NCI-H1694 treated with DMSO at 0.1 percent for 48 hours (cell line): ENCODE measurements around the gene BNIP1.

Source experiments
- DNase-seq: peaks from one replicate; lab custom pipeline; 2025; lab: John Stamatoyannopoulos, UW

The BNIP1 gene

DNA sequence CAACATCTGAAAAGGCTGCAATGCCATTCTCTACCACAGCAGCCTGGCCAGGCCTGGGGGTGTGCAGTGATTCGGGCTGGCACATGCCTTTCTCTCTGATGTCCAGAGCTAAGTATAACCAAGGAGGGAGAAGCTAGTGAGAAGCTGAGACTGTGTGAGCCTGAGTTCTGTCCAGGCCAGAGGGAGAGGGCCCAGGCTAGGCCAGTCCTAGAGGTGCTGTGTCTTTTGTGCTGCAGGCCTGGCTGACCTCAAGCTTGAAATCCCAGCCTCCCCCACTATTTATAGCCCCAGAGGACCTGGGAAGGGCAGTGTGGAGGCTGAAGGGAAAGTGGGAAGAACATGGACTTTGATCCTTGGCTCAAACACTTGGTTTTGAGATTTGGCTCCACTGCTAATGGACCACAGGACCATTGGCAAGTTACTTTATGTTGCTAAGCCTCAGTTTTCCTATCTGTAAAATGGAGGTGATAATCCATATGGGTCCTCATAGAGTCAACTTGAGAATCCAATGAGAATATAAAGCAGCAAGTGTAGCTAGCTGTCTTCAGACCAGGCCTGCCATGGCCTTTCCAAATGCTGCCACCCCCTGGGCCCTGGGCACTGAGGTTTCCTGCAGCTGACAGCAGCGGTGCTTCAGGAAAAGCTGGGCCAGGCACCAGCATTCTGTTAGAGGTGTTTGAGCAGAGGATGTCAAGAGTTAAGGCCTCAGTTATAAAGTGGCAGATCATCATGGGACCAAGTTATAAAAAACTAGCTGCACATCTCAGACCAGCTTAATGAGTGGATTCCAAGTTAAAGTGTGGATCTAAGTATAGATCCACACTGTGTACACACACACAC is 21.1 kb downstream of the BNIP1 start:
- no peak for DNase-seq

DNA sequence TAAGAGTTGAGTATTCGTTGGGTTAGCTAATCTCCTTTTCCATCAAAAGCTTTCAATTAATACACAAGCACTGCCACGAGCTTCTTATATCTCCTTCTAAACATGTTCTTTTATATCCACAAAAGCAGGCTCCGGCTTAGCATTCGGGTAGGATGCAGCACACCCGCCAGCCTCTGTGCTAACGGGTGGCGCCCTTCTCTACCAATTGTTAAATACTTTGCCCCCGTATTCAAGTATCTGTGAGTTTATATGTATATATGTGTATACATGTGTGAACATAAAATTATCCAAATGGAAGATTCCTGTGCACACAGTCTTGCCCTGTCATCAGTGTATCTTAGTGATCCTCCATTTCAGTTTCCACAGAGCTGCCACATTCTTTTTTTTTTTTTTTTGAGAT is 27.8 kb downstream of the BNIP1 start:
- no peak for DNase-seq

DNA sequence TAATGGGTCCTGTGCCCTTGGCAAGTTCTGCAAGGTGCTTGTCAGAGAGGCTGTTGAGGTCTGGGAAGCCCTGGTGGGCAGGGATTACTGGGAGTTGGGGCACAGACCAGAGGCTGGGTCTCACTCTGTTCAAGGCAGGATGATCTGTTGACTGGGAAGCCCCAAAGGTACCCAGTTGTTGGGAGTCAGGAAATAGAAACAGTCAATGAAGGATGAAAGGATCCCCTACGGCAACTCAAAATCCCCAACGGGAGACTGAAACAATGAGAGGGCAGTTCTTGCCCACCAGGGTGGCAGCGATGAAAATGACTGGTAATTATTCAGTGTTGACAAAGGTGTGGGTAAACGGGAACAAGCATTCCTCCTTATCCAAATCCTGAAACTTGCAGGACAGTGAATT is 31.2 kb downstream of the BNIP1 start:
- DNase-seq = no peak

DNA sequence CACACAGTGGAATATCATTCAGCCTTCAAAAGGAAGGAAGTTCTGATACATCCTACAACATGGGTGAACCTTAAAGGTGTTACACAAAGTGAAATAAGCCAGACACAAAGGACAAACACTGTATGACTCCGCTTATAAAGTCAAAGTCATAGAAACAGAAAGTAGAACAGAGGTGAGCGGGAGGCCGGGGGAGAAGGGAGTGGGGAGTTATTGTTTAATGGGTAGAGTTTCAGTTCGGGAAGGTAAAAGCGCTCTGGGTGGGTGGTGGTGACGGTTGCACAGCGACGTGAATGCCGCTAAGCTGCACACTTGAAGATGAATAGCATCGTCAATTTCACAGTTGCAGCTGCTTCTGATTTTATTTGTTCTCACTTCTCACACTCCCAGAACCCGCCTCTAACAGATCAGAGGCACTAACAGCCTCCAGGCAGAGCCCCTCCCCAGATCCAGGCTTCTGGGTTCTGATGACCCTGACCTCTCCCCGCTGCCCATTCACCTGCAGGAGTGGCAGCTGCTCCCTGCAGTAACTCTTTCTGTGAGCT is 34.1 kb downstream of the BNIP1 start:
- no peak for DNase-seq

DNA sequence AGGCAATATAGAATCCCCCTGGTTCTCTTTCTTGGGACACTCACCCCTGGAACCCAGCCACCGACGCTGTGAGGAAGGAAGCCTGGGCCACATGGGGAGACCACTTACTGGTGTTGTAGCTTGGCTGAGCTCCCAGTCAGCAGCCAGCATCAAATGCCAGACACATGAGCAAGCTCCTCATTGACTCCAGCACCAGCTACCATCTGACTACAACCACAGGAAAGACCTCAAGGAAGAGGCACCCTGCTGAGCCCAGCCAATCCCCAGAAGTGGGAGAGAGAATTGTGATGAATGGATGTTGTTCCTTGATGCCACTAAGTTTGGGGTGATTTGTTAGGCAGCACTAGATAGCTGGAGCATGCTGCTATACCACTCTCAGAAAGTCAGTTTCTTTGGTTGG is 36.0 kb downstream of the BNIP1 start:
- no peak for DNase-seq

DNA sequence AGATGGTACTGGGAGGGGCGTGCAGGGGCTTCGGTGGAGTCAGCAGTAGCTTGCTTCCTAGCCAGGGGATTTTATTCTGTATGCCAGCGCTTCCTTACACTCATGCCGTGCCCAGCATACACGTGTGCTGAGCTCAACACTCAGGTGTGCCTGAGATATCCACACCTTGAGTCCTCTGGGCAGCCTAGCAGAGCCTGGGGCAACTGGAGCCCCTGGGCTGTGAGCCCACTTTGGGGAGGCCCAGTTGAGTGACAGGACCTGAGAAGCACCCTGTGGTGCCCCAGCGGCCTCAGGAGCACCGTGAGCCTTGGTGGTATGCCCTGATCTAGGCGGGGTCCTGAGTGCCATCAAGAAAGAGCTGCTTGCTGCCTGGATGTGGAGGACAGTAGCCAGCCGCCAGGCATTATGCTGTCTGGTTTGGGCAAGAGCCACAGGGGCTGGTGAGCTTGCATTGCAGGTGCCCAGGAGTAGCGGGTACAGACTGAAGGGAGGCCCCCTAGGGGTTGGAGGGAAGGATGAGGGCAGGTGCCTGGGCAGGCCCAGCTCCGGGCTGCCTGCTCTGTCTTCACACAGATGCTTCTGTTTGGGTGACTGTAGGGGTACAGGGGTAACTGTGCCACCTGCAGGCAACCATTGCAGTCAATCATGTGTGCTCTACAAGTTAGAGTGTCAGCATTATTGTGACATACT is 42.9 kb downstream of the BNIP1 start:
- no peak for DNase-seq

DNA sequence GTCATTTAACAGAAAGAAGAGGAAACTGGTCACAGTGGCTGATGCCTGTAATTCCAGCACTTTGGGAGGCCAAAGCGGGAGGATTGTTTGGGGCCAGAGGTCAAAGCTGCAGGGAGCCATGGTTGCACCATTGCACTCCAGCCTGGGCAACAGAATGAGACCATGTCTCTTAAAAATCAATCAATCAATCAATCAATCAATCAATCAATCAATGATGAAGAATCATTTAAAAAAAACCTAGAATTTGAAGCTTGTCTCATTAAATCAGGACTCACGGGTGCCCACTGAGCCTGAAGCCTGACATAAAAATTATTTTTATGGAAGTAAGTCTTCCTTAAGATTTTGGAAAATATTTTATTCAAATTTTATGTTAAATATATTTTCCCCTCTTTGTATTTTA is 43.9 kb downstream of the BNIP1 start:
- DNase-seq = no peak

DNA sequence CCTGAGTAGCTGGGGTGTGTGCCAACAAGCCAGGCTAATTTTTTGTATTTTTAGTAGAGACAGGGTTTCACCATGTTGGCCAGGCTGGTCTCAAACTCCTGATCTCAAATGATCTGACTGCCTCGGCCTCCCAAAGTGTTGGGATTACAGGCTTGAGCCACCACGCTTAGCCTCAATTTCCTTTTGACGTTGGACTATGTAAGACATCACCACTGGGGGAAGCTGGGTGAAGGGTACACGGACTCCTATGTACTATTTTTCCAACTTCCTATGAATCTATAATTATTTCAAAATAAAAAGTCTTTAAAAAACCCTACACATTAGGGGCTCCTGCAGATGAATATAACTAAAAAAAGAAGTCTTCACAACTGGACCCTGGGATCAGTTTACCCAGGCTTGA is 46.7 kb downstream of the BNIP1 start:
- no peak for DNase-seq

DNA sequence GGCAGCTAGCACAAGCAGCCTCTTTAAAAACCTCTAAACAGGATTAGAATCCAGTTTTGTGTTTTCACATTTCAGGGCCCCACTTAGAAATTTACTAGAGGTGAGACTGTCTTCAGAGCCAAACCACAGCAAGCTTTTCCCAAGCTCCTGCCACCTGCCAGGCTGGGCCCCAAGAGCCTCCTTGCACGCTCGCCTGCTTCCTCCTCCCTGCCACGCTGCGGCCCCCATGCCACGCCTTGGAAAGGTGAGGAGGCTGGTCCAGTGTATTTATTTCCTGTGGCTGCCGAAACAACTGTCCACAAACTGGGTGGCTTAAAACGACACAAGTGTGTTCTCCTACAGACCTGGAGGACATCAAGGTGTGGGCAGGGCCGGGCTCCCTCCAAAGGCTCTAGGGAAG is 47.2 kb downstream of the BNIP1 start:
- no peak for DNase-seq

DNA sequence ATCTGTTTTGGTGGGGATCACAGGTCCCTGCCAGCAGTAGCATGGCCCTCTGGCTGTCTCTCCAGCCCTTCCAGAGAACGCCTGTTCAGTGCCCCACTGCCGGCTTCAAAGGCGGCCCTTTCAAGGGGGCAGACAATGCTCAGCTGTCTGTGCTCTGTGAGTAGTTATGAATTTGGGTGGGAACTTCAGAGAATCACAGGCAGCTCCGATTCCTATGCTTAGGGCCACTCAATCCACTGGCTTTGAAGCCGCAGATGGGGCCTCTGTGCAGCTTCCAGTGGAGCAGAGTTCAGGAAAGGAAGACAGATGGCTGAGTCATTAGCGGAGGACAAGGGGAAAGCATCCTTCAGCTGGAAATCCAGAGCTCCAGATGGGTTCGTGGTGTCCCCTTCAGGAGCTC is 48.2 kb downstream of the BNIP1 start:
- DNase-seq = no peak

DNA sequence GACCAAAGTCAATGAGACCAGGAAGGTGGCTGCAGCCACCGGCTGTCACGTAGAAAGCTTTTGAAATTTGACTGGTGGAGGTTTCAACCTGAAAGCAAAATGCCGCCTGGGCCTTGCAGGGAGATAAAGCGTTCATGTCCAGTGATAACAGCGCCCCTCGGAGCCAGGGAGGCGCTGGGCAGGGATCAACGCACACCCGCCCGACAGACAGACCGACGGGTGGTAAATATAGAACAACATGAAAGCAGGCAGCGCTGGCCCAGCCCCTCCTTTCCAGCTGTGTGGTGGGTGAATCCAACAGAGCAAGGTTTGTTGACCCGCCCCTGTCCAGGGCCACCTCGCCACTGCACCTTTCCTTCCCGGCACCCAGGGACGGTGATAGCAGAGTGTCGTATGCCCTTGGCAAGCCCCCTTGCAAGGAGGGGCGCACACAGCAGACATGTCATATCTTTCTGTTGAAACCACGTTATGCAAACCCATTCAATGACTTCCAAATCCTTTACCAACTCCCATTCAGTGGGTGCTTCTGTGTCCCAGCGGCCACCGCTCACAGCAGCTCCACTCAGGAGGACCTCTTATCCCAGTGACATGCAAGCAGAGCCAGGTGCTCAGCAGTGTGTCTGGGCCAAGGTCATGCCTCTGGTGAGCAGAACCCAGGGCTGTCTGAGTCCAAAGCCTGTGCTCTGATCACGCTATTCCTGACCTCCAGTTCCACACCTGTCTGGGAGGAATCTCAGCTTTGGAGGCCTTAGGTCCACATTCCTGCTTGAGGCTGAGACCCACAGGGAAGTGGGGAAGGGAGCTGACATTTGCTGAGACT is 52.0 kb downstream of the BNIP1 start:
- no peak for DNase-seq

DNA sequence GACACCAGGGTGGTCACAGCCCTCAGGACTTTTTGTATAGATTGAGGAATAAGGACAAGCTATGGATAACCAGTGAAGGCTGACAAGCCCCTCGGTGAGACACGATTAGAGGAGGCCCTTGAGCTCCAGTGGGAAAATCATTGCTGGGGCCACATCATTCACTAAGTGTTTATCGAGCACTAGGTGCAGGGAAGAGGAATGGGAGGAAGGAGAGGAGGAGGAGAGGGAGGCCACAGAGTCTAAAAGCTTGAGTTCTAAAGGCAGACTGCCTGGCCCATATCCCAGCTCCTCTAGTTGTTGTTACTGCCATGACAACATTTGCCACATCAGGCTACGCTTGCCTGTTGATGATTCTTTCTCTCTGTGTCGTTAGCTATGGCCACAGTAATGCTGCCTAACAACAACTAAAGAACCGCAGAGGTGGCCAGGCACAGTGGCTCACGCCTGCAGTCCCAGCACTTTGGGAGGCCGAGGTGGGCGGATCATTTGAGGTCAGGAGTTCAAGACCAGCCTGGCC is 53.1 kb downstream of the BNIP1 start:
- no peak for DNase-seq

DNA sequence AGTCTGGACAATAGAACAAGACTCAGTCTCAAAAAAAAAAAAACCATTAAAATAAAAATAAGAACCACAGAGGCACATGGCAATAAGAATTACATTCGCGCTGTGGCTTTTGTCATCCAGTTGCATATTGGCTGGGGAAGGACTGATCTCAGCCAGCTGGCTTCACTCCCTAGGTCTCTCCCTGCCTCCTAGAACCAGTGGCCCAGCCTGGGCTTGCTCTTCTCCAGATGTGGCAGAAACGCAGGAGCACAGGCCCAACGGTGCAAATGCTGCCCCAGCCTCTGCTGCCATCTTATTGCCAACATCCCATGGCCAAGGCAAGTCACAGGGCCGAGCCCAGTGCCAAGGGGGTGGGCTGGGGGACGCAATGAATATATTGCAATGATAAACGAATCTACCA is 53.7 kb downstream of the BNIP1 start:
- no peak for DNase-seq

DNA sequence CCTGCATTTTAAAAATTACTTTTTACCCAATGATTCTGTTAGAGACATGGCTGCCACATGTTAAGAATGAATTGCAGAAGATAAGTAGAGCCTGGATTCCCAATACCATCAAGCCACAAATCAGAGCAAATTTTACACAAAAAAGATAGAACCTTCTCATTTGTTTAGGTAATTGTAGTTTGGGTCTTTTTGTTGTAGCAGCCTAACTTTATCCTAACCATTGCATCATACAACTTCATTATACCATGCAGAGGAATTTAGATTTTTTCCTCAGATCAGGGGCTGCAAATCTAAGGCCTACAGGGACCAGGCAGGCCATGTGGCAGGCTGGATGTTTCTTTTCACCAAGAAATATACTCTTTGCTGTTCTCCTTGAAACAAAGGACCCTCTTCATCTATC is 56.0 kb downstream of the BNIP1 start:
- no peak for DNase-seq

DNA sequence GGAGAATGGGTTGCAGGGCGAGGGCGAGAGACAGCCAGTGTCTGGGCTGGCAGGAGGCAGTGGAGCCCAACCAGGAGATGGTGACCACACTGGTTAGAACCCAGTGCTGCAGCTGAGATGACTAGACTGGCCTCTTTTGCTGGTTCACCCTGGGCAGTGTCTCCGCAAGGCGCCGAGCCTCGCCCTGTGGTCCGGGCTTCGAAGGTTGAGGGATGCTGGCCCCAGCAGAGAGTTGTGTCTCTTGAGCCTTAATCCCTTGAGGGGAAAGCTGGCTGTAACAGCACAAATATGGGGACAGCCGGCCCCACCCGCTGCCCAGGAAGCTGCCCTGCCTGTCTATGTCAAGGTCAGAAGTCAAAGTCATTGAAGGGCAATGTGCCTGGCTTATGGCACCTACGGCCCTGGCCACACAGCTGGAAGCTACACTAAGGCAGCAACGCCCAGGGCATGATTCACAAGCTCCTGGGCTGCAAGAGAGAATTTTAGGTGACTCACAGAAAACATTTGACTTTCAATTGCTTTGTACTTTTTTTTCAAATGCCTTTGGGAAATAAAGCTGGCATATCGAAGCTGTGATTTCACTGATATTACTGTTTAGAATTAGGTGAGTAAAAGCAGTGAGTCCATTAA is 57.4 kb downstream of the BNIP1 start:
- no peak for DNase-seq

DNA sequence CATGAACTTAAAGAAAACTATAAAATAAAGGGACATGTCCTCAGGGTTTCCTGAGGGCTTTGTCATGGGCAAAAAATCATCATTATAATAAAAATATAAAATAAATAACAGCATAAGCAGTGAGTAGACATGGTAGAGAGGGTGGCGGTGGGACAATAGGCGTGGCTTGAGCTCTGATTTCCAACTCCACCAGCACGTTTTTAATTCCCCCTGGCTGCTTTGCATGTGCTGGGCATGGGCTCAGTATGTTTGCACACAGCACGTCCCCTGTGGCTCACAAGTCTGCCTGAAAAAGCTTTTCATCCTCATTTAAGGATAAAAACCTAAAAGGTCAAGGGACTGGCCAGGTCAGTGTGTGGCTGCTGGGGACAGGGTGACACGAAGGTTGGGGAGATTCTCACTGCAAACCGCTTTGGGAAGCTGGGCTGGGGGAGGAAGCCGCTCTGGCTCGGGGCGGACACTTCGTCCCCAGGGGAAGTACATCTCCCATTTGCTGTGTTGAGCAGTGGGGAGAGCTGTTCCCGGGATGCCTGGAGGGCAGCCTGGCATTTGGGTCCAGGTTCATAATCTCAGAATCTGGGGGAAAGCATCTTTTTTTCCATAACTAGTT is 58.0 kb downstream of the BNIP1 start:
- DNase-seq = no peak

DNA sequence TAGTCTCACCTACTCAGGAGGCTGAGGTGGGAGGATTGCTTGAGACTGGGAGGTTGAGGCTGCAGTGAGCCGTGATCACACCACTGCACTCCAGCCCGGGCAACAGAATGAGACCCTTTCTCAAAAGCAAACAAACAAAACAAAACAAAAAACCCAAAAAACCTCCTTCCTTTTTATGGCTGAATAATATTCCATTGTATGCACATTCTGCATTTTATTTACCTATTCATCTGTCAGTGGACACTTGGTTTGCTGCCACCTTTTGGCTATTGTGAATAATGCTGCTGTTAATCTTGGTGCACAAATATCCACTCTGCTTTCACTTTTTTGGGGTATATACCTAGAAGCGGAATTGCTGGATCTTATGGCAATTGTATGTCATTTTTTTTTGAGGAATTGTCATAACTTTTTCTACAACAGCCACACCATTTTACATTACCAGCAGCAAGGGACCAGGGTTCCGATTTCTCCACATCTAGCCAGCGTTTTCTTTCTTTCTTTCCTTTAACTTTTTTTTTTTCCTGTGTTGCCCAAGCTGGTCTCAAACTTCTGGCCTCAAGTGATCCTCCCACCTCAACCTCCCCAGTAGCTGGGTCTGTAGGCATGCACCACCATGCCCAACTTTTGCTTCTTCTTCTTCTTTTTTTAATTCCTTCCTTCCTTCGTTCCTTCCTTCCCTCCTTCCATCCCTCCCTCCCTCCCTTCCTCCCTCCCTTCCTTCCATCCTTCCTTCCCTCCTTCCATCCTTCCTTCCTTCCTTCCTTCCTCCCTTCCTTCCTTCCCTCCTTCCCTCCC is 60.1 kb downstream of the BNIP1 start:
- no peak for DNase-seq

DNA sequence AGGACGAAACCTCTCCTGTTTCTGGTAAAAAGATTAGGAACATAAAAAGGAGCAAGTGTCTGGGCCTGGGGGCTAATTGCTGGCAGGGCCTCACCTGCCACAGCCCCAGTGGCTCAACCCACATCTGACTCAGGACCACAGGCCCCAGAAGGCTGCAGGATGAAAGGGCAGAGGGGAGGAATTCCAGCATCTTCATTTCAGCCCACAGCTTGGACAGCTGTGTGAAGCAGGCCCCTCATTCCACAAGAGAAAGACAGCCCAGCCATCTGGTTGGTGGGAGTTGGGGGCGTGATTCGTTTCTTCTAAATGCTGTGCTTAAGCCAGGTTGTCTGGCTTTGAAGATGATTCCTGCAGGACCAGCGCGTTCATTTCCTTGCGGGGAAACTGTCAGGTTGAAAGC is 61.6 kb downstream of the BNIP1 start:
- DNase-seq = no peak

DNA sequence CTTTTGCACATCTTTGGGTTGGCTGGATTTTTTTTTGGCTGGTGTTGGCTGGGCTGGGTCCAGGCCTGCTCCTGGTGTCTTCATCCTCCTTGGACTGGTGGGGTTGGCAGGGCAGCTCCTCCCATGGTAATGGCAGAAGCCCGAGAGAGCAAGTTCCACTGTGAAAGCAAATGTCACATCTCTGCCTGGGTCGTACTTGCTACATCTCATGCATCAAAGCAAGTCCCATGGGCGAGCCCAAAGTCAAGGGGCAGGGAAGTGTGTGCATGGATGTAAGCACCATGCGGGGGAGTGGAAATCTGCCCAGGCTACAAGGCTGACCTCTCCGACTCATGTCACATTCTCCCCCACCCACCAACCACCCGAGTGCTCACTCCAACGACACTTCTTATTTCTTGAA is 64.0 kb downstream of the BNIP1 start:
- no peak for DNase-seq

DNA sequence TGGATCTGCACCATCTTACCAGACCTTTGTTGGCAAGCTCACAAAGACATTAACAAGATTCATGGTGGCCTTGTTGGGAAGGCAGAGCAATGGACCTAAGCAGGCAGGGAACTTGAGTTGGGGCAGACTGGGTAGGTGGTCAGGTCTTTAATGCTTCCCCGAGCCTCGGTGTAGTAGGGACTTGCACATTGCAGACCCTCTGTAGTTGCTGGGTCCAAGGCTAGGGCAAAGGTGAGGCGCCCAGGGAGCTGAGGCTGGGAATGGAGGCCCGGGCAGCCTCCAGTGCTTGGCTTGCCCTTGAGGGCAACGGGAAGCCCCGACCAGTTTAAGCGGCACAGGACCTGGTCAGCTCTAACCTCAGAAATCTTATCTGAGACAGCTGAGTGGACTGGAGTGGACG is 66.5 kb downstream of the BNIP1 start:
- DNase-seq = no peak

DNA sequence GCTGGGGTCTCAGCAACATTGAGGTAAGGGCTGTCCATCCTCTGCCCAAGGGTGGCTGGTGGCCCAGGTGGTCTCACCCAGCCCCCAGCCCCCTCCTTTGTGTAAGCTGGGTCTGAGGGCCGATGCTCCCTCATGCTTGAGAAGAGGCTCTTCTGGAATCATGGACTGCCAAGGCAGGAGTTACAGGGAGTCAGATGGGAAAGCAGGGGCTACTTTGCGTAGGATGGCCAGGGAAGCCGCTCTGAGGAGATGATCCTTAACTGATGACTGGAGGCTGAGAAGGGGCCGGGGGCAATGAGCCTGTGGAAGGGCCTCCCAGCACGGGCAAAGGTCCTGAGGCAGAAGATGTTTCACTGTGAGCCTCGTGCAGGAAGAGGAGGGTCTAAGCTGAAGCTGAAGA is 67.0 kb downstream of the BNIP1 start:
- DNase-seq = no peak
